T-helper 9 cell (primary cell): ENCODE data around the gene CDH22.
A peak's percentile ranks its signal among the peaks of the same experiment; 100 is the strongest.

Source experiments
- DNase-seq: peaks from one replicate; pipeline ENCODE4 v3.0.0-alpha.2; 2020

CDH22 gene

DNA sequence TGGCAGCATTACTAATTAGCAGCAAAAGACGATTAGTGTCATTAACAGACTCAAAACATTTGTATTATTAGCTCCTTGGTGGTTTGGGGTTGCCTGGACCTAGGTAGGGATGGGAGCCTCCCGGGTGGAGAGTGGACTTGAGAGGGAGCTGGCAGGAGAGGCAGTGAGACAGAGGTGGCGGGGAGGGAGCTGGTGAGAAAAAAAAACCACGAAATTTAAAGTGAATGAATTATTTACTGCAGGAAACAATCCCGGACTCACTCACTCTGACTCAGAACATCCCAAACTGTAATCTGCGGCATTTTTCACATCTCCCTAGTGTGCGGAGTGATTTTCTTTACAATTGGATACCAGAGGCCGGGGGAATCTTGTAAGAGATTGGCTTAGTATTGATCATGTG is 14.3 kb upstream of the CDH22 start:
- no peak for DNase-seq

DNA sequence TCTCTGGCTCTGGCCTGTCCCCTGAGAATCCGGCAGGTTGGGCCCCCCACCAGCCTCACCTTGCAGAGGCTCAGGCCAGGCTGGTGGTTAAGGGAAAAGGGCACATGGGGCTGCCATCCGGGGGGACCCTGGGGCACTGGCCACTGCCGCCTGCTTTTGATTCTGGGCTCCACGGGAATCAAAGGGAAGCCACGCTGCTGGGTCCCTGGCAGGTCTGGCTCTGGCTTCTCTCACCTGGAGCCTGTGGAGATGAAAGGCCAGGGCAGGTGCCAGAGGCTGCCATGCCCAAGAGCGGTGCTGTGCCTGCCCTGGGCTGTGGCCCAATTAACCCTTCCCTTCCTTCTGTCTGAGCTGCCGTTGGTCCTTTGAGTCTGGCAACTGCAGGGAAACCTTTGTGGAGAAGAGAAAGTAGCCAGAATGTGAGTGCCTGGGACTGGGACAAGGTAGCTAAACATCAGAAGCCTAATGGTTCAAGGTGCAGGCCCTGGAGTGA is 9.4 kb upstream of the CDH22 start:
- DNase-seq: no peak

DNA sequence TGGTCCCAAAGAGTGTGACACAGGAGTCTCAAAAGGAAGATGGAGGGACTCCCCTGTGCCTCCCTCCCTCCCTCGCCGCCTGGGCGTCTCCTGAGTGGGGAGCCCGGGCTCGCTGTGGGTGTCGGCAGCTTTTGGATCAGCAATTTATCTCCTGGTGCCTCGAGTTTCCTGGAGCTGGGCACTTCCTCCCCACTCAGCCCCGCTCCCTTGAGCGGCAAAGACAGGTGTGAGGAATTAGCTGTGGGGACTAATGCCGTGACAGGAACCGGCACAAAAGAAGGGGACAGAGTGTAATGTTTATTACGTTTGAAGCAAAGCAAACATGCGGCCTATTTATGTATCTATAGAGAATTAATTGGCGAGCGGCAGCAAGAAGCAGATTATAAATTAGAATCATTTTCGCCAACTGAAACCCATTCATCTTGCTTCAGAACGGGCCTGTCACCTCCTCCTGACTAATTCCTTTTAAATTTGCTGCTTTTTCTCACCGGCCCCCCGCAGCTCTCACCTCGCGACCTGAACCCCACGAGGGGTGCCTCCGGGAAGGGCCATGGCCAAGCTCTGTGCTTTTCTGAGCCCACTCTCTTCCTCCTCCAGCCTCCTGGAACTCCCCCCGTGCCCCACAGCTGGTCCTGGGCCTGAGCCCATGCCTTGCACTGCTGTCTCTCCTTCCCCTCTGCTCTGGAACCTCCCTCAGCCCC is 8.8 kb upstream of the CDH22 start:
- DNase-seq: no peak

DNA sequence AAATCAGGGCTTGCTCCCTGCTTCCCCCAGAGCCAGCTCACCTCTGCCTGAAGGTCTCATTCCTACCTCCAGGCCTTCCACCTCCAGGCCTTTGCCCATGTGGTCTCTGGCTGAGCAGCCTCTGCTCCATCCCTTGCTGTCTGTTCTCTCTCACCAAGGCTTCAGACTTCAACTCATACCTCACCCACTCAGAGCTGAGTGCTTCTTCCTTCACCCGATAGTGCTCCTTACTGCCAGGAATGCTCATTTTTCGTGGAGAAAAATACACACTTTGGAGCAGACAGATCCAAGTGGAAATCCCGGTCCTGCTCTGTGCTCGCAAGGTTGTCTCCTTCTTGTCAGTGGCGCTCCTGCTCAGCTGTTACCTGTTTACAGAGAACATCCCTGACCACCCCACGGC is 7.0 kb upstream of the CDH22 start:
- no peak for DNase-seq

DNA sequence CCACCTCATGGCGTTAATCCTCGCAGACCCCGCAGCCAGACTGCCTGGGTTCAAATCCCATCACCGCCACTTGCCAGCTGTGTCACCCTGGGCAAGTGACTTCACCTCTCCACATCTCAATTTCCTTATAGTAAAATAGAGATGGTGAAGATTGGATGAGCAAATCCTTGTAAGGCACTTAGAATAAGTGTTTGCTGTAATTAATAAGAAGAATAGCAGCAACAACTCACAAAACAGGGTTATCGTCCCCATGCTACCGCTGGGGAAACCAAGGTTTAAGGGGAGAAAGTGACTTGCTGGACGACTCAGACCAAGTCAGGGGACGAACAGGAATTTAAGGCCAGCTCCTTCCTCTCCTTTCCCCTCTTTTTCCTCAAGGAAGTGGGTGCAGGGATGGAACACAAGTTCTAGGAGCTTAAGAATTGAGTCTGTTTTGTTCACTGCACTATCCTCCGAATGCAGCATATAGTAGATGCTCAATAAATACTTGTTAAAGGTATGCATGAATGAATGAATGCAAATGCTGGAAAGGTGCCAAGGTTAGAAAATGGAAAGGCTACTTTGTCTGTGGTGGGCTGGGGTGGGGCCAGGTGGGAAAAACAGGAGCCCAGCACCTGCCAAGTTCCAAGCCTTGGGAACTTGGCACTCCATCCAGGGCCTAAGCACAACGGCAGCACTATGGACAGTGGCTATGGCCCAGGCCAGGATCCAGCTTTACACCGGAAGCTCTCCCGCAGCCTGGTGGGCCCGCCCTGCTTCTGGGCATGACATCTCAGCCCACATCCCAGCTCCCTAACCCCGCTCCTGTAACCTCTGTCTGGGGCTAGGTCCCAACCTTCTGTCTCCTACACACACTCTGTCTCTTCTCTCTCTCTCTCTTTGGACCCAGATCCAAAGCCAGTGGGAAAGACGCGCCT is 4.9 kb upstream of the CDH22 start:
- no peak for DNase-seq

DNA sequence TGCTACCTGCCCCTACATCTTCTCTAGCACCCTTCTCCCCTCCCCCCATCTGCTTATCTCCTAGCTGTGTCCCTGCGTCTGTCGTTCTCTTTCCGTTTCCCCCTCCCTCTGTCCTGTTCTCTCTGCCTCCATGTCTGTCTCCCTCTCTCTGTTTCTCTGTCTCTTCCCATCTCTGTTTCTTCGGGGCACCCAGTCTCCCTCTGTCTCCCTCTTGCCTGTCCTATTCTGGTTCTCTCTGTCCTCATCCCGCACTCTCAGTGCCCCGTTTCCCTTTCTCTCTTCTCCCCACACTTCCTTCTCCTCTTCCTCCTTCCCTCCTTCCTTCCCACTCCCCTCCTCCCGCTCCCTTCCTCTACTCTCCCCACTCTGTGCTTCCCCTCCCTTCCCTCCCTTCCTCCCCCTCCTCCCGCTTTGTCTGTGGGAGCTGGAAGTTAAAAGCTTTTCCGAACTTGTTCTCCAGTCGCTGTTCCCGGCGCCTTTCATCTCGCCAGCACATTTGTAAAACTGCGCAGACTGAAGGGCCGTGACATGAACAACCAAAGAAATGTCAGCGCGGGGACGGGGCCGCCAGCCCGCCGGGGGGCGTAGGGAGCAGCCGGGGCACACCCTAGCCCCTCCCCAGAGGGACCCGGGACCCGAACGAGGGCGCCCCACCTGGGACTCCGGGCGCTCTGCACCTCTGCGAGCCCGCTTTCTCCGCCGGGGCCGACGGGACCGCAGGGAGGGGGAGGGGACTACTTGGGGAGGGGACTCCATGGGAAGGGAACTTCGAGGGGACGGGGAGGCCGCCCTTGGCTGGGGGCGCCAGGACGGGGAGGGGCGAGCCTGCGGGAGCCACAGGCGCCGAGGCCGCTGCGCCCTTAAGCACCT is 4.0 kb upstream of the CDH22 start:
- no peak for DNase-seq

DNA sequence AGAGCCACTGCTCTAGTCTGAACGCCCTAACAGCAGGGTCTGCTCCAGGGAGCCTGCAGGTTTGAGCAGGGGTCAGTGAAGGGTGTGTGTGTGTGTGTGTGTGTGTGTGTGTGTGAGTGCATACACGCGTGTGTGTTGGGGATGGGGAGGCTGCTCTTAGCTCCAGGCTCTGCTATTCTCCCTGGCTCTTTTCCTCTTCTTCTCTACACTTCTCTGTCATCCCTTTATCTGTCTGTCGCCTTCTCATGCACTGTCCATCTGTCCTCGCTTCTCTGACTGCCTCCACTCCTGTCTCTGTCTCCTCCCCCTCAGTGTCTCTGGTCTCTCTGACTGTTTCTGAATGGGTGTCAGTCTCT is 3.4 kb upstream of the CDH22 start:
- no peak for DNase-seq

DNA sequence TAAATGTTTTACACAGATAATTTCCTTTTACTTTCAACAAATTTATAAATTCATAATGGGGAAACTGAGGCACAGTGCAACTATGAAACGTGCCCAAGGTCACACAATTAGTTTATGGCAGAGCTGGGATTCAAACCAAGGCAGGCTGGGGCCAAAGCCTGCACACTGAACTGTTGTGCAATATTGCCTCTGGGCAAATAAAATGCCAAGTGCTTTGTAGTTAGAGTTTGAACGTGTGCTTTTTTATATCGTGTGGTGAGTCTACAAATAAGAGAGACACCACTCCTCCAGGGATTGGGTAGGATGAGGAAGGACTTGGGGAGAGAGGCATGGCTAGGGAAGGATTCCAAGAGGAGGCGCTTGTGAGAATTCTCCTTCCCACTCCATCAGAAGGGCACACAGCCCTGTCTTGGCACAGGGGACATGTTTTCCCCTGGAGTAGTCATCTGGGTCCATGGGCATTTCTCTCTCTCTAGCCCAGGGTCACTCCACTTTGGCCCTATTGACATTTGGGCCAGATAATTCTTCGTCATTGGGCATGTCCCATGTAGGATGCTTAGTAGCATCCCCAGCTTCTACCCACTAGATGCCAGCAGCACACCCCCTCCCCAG is 2.8 kb upstream of the CDH22 start:
- DNase-seq: no peak

DNA sequence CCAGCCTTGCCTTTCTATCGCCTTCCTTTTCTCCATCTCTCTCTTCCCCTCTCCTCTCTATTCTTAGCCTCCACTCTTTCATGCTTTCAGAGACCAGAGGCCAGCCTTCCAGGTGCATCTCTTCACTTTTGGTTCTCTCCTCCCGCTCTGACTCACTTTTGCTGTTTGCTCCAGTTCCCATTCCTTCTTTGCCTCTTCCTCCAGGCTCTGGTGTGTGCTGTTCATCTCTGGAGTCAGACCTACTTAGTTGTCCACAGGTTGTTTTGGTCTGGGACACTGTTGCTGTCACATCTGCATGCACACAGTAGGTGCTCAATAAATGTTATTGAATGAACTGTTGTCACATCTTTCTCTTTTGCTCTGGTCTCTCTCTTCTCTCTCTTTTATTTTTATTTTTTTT is 1.6 kb upstream of the CDH22 start:
- DNase-seq: no peak

DNA sequence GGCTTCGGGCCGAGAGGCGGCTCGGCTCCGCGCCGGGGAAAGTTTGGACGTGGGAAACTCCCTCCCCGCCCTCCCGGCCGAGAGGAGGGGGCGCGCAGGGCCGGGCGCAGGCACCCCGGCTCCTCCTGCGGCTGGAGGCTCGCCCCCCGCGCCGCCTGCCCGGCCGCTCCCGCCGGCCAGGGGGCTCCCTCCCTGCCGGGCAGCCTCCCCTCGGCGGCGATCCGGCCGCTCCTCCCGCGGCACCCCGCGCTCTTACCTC is 370 bp downstream of the CDH22 start:
- no peak for DNase-seq

DNA sequence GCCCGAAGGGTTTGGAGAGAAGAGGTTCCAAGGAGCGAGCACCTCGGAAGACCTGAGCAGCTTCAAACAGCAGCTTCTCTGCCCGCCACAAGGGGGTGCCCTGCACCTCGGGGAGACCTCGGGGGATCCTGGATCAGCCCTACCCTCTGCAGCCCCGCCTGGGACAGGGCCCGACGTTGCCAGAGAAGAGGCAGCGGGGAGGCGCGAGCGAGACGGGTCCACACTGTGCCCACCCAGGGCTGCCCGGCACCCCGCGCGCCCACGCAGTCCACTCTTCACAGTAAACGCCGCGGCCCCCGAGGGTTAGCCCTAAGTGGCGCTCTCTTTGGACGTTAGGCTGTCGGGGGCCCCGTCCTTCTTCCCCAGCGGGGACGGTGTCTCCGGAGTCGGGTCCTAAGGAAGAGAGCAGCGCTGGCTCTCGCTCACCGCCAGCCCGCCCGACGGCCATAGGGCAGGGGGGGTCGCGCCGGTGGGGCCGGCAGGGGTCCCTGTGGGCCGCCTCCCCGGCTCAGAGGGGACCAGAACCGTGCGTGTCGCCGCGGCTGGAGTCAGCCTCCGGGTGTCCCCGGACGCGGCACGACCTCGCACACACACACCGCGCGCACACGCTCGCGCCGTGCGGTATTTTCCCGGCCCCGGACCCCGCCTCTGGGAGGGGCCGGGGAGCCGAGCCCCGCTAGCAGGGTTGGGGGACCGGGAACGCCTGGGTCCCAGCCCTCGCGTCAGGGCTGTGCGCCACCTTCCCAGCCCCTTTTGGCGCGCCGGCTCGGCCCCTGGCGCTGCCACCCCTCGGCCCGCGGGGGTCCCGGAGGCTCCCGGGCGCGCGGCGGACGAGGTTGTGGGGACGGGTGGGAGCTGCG is 929 bp downstream of the CDH22 start:
- peak; percentile 66 for DNase-seq

DNA sequence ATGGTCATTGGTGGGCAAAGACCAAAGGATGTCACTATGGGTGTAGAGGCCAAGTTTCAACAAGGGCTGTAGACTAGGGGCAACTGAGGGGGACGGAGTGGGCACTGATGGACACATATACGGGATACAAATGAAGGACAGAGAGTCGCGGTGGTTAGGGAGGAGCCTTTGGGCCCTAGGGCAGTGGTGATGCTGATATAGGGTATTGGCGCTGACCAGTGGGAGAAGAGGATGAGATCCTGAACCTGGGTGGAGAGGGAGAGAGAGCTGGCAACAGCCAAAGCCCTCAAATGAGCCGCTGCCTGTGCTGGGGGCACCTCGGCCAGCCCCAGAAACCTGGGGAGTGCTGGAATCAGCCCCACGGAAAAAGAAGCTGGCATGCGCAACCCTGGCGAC is 1.6 kb downstream of the CDH22 start:
- DNase-seq: no peak

DNA sequence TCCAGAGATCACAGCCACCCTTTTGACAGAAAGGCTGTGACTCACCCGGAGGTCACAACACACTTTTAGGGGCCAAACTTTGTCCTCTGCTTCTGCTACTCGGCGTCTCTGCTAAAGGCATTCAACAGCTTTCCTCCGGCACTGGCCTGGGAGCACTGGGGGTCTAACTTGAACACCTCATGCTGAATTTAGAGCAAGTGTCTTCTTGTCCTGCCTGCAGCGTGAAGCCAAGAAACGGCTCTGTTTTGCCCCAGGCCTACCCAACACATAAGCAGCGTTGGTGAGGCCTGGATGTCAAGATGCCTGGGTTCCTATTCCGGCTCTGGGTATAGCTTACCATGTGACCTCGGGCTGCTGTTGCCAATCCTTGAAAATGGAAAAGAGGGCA is 2.3 kb downstream of the CDH22 start:
- DNase-seq: no peak

DNA sequence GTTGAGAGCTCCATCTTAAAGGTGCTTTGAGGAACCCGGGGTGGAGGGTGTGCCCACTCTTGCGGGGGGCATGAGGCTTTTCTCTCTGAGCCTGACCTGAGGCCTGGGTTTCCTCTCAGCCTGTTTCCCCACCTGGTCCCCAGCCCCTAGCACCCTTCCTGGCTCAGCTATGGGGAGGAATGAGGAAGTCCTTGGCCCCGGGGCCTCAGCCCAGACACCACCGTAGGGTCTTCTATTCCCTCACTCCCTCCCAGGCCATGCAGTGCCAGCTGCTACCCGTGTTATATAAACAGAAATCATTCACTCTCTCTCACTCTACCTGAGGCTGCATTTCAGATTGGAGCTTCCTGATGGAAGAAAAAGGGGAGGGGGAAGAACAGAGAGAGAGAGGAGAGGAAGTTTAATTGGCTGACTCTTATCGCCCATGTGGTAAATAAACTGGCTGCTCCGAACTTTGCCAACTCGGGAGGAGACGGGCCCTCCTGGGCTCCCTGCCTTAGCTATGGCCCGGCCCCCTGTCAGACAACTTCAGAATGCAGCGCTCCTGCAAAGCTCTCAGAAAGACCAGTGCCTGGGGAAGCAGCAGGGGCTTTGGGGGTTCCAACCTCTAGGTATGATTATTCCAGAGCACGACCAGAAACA is 2.8 kb downstream of the CDH22 start:
- DNase-seq: no peak

DNA sequence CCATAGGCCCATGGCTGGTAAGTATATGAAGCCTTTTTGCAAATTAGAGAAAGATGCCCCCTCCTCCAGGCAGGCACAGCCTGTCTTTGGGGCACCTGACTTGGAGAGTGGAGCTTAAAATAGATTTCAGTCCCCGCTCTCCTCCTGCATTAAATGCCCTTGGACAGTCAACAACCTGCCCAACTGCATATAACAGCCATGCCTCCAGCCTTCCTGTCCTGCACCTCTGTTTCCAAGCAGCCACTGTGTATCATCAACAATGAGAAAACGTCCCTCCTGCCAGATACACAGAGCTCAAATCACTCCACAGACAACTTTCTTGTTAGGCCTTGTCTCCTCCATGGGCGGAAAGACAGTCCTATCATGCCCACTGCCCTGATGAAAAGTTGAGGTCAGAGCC is 3.4 kb downstream of the CDH22 start:
- no peak for DNase-seq

DNA sequence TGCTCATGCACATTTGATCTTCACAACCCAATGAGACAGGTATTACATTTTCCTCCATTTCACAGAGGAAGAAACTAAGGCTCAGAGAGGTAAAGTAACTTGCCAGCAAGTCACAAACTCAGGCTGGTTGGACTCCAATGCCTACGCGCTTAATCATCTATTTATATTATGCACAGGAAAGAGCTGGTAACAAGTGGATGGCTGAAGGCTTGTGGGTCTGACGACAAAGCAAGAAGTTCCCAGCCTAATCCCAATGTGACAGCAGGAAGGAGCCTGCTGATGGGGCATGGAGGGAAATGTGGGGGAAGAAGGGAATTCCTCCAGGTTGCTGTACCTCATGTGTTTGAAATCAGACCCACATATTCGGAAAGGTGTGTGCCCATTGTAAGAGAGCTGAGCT is 3.9 kb downstream of the CDH22 start:
- DNase-seq: no peak

DNA sequence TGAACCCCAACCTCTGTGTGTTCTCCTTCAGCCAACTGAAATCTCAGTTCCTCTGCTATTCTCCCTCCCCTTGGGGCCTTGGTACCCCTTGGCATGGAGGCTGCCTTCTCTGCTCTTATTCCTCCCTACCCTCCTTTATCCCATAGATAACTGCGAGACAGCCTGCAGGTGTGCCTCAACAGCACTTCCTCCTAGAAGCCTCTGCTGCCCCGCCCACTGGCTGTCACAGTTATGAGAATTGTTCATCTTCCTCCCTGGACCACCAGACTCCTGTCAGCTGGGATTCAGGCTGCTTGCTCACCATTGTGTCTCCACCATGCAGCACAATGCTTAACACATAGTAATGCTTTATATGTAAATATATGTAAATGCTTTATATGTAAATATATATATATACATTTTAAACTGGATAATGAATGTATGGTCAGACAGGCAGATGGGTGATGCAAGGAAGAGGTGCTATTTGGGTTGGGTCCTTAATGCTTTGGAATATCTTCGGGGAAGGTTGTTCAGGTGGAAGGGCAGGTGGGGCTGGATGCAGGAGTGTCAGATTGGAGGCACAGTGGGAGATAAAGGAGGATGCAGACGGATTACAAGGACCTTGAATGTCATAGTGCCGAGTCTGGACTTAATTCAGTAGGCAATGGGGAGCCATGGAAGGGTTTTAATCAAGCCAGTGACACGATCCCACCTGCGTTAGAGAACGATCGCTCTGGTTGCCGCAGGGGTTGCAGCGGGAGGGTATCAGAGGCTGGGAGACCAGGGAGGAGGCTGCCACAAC is 4.9 kb downstream of the CDH22 start:
- no peak for DNase-seq

DNA sequence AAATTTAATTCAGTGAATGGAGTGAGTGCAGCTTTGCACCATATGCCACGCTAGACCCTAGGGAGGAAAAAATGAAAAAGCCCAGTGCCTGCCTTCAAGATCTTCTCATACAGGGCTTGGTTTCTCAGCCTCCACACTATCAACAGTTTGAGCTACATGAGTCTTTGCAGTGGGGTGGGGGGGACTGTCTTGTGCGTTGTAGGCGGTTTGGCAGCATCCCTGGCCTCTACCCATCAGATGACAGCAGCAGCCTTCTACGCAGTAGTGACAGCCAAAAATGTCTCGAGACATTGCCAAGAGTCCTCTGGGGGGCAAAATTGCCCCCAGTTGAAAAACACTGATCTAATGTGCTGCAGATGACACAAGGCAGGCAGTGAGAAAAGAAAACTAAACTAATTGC is 6.2 kb downstream of the CDH22 start:
- DNase-seq: no peak

DNA sequence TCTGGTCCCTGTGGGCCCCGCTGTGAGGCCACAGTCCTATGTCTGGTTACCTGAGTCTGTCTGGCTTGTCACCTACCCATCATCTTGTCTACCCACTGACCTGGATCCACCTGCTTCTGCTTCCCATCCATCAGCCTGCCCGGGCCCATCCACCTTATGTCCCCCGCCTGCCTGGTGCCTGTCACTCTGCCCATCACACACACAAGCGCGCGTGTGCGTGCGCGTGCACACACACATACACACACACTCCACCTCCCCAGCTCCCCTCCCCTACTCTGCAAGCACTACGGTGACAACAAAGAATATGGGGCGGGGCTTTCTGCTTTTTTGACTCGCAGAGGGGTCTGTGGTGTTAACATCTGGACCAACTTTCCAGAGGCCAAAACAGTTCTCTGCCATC is 8.0 kb downstream of the CDH22 start:
- DNase-seq: no peak

DNA sequence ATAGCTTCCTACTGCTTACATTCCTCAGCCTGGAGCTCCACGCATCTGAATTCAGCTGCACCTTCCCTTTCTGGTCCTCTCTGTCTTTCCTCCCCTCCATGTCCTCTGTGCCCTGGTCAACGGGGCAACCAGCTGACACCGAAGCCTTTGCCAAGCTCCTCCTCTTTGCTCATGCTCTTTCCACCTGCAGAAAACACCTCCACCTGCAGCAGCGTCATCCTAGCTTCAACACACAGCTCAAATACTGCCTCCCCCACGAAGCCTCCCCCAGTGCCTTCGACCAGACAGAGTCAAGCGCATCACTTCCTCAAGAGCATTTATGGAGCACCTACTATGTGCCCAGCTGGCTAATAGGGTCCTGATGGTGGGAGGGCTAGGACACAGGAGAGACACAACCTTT is 9.2 kb downstream of the CDH22 start:
- no peak for DNase-seq

DNA sequence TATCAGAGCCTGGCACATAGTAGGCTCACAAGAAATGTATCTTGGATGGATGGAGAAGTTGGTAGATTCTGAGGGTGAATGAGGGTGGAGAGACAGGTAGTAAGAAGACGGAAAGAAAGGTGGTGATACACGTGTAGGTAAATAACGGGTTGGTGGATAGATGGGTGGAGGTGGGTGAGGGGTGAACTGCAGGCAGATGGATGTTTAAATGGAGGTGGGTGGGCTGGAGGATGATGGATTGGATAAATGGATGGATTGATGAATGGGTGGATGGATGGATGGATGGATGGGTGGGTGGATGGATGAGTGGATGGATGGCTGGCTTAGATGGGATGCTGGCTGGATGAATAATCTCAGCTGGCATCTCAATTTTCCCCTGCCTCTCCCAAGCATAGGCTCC is 9.9 kb downstream of the CDH22 start:
- DNase-seq: no peak
